NCI-H128 (cell line): Measurements from ENCODE around the gene NEK5.
A peak's percentile ranks its signal among the peaks of the same experiment; 100 is the strongest.
"Not testable (repeated sequence)": the region's sequence is repeated elsewhere in the genome, so short reads cannot be mapped to it uniquely, and the experiment has no call there.

Source experiments
- DNase-seq: peaks from one replicate; lab custom pipeline; 2025; ENCODE audit not compliant: unreplicated experiment; lab: John Stamatoyannopoulos, UW

The NEK5 gene

GRCh38 chr13:52147225-52147624, 18.4 kb upstream of the NEK5 start:
- no peak for DNase-seq

- no peak for DNase-seq
Measured at GRCh38 chr13:52141299-52141698, 12.4 kb upstream of the NEK5 start.

GRCh38 chr13:52137489-52137888, 8.6 kb upstream of the NEK5 start:
- no peak for DNase-seq

GRCh38 chr13:52136763-52137162, 7.9 kb upstream of the NEK5 start:
- no peak for DNase-seq

GRCh38 chr13:52130641-52131040, 1.8 kb upstream of the NEK5 start:
- no peak for DNase-seq

GRCh38 chr13:52127783-52128702, 830 bp downstream of the NEK5 start:
- peak; percentile 23 for DNase-seq

- no peak for DNase-seq
Measured at GRCh38 chr13:52127378-52127777, 1.5 kb downstream of the NEK5 start.

- DNase-seq, result no peak
Measured at GRCh38 chr13:52125547-52125946, 3.3 kb downstream of the NEK5 start.

GRCh38 chr13:52118595-52118994, 10.3 kb downstream of the NEK5 start:
- DNase-seq, result no peak

GRCh38 chr13:52118095-52118494, 10.8 kb downstream of the NEK5 start:
- no peak for DNase-seq

GRCh38 chr13:52112591-52112990, 16.3 kb downstream of the NEK5 start:
- no peak for DNase-seq

GRCh38 chr13:52109116-52109670, 19.7 kb downstream of the NEK5 start:
- DNase-seq, result no peak

- DNase-seq, result no peak
Measured at GRCh38 chr13:52105841-52106240, 23.0 kb downstream of the NEK5 start.

GRCh38 chr13:52104624-52105023, 24.2 kb downstream of the NEK5 start:
- DNase-seq, result no peak

- DNase-seq, result no peak
Measured at GRCh38 chr13:52103386-52103785, 25.5 kb downstream of the NEK5 start.

- not testable (repeated sequence) for DNase-seq
Measured at GRCh38 chr13:52102423-52102822, 26.4 kb downstream of the NEK5 start.

- no peak for DNase-seq
Measured at GRCh38 chr13:52097197-52097596, 31.7 kb downstream of the NEK5 start.

- no peak for DNase-seq
Measured at GRCh38 chr13:52096748-52097147, 32.1 kb downstream of the NEK5 start.

GRCh38 chr13:52096062-52096461, 32.8 kb downstream of the NEK5 start:
- no peak for DNase-seq

GRCh38 chr13:52092087-52092486, 36.8 kb downstream of the NEK5 start:
- no peak for DNase-seq

- no peak for DNase-seq
Measured at GRCh38 chr13:52091473-52091872, 37.4 kb downstream of the NEK5 start.

- DNase-seq, result no peak
Measured at GRCh38 chr13:52085421-52085820, 43.5 kb downstream of the NEK5 start.

- DNase-seq, result not testable (repeated sequence)
Measured at GRCh38 chr13:52084981-52085380, 43.9 kb downstream of the NEK5 start.
